ENCODE data around the gene MYBL2. TPM values are rescaled to one million over a fixed set of nuclear protein-coding genes. Genes with fewer than 3 reads are reported as not detected.
A peak's percentile ranks its signal among the peaks of the same experiment; 100 is the strongest.
"Not testable (repeated sequence)": the region's sequence is repeated elsewhere in the genome, so short reads cannot be mapped to it uniquely, and the experiment has no call there.

The MYBL2 gene
- total RNA-seq (10 to 100 TPM; 78.3 to 78.6 TPM), polyA plus RNA-seq (0.20 TPM)

DNA sequence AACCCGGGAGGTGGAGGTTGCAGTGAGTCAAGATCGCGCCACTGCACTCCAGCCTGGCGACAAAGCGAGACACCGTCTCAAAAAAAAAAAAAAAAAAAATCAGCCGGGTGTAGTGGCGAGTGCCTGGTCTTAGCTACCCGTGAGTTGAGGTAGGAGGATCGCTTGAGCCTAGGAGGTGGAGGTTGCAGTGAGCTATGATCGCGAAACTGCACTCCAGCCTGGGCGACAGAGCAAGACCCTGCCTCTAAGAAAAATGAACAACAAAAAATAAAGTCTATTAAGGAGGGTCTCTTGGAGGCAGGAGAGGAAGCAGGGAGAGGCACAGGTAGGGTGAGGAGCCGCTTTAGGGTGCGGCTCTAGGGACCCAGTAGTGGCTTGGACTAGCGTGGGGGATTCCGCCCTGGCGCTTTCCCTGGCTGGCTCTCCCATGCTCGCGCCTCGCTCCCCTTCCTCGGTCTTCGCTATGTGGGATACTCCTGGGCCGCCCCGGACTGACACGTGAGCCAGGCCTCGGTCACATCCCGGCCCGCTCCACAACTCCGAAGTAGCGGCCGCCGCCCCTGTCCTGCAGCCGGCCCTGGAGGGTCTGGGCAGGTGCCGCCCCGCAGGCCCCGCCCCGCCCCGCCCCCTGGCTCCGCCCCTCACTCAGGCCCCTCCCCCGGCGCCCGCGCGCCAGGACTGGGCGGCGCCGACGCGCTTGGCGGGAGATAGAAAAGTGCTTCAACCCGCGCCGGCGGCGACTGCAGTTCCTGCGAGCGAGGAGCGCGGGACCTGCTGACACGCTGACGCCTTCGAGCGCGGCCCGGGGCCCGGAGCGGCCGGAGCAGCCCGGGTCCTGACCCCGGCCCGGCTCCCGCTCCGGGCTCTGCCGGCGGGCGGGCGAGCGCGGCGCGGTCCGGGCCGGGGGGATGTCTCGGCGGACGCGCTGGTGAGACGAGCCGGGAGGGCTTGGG is at the start of gene MYBL2:
TSS of gene MYBL2 (plus strand) at position 739 of the 953 bp plus-strand sequence. CDS start at position 909, 170 bp downstream.
- peaks cover 6% of the 10 kb centered on the region for H3K27me3 ChIP-seq (ENCODE audit: insufficient read depth, low read length, poor library complexity, severe bottlenecking)
- peak within 1 kb of the TSS; percentile 38 for H3K27ac ChIP-seq (ENCODE audit: low read depth, low read length)
- Mint-ChIP-seq H3K4me1 (peaks cover 0 to 4% (median 4%) of the 10 kb centered on the region in 3 donors), H3K9me3 (no peaks in the 10 kb centered on the region), H3K27me3 (peaks cover 21 to 32% of the 10 kb centered on the region in 2 donors), H3K27ac (peak within 1 kb of the TSS in 1 of 8 donors; percentile 40), H3K4me3 (peak within 1 kb of the TSS; percentile 29 to 77 (median 59)), H3K36me3 (no peaks in the 10 kb centered on the region)
- CTCF ChIA-PET, result no interaction called here
- H3K9me3 ChIP-seq (ENCODE audit: low read length), result no peaks in the 10 kb centered on the region
- H3K4me1 ChIP-seq (ENCODE audit: insufficient read depth, low read length), result peaks cover 8% of the 10 kb centered on the region
- H3K36me3 ChIP-seq (ENCODE audit: insufficient read depth, low read length), result no peaks in the 10 kb centered on the region
- peak within 1 kb of the TSS; percentile 53 for H3K4me3 ChIP-seq (ENCODE audit: low read length)
- POLR2A ChIA-PET, result no interaction called here
- DNase-seq, result peak; percentile 55 to 76 (median 66)

DNA sequence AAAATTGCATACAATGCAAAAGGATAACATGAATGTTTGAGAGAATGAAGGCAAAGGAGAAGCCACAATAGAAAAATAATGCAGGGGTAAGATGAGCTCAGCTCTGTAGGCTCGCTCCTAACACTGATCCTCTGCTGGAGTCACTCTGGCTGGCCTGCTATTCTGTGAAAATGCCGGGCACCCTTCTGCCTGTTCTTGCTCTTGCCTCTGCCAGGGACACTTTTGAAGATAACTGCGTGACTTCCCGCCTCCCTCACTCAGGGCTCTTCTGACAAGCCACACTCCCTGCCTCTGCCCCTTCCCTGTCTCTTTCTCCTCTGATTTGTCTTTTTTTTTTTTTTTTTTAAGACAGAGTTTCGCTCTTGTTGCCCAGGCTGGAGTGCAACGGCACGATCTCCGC is 35.3 kb upstream of the MYBL2 start:
- H3K36me3 Mint-ChIP-seq, result peaks cover 17 to 59% (median 17%) of the 10 kb centered on the region in 3 donors
- no peaks in the 10 kb centered on the region for H3K9me3 Mint-ChIP-seq
- Histone ChIP-seq H3K9me3 (ENCODE audit: low read length) (no peaks in the 10 kb centered on the region), H3K27me3 (ENCODE audit: insufficient read depth, low read length, poor library complexity, severe bottlenecking) (no peaks in the 10 kb centered on the region), H3K4me3 (ENCODE audit: low read length) (no peak overlapping the region), H3K27ac (ENCODE audit: low read depth, low read length) (no peak overlapping the region), H3K36me3 (ENCODE audit: insufficient read depth, low read length) (peaks cover 4% of the 10 kb centered on the region), H3K4me1 (ENCODE audit: insufficient read depth, low read length) (no peaks in the 10 kb centered on the region)
- H3K27ac Mint-ChIP-seq, result no peak overlapping the region
- no peak for DNase-seq
- no peaks in the 10 kb centered on the region for H3K4me1 Mint-ChIP-seq
- POLR2A ChIA-PET, result no interaction called here
- H3K27me3 Mint-ChIP-seq, result no peaks in the 10 kb centered on the region
- CTCF ChIA-PET, result no interaction called here
- no peak overlapping the region for H3K4me3 Mint-ChIP-seq

DNA sequence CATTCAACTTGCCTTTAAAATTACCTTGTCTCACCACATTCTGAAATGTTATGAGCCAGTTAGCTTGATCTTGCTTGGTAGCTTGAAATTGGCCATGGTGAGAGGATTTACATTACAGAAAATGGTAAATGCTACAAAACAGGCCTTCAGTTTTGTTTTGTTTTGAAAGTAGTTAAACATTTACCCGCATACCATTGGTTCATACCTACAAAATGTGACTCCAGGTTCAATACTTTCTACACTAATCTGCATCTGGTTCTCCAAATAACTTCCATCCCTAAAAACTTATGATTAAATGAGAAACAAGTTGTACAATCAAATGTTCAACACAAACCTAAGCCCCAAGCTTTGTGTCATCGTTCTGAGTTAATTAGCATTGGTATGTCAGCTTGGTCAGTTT is 30.5 kb upstream of the MYBL2 start:
- H3K36me3 ChIP-seq (ENCODE audit: insufficient read depth, low read length), result peaks cover 7% of the 10 kb centered on the region
- H3K27me3 Mint-ChIP-seq, result no peaks in the 10 kb centered on the region
- no peak overlapping the region for H3K4me3 ChIP-seq (ENCODE audit: low read length)
- ChIA-PET POLR2A (no interaction called here), CTCF (no interaction called here)
- no peaks in the 10 kb centered on the region for H3K4me1 ChIP-seq (ENCODE audit: insufficient read depth, low read length)
- H3K27ac ChIP-seq (ENCODE audit: low read depth, low read length), result no peak overlapping the region
- H3K27ac Mint-ChIP-seq, result peak overlapping the region in 1 of 8 donors; percentile 22
- H3K9me3 Mint-ChIP-seq, result no peaks in the 10 kb centered on the region
- H3K27me3 ChIP-seq (ENCODE audit: insufficient read depth, low read length, poor library complexity, severe bottlenecking), result no peaks in the 10 kb centered on the region
- H3K4me3 Mint-ChIP-seq, result no peak overlapping the region
- DNase-seq, result no peak
- peaks cover 4 to 56% (median 19%) of the 10 kb centered on the region in 3 donors for H3K36me3 Mint-ChIP-seq
- H3K9me3 ChIP-seq (ENCODE audit: low read length), result no peaks in the 10 kb centered on the region
- no peaks in the 10 kb centered on the region for H3K4me1 Mint-ChIP-seq

DNA sequence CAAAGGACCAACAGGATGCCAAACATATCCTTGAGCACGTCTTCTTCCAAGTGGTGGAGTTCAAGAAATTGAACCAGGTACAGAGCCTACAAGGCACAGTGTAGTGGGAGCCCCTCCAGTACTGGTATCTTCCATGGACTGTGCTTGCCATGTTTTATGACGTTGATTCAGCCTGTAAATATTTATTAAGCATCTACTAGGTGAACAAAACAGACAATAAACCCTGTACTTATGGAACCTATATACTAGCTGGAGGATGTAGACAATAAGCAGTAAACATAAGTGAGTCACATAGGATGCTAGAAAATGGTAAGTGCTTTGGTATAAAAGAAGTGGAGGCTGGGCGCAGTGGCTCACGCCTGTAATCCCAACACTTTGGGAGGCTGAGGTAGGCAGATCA is 24.4 kb upstream of the MYBL2 start:
- peaks cover 0 to 48% (median 11%) of the 10 kb centered on the region in 3 donors for H3K36me3 Mint-ChIP-seq

DNA sequence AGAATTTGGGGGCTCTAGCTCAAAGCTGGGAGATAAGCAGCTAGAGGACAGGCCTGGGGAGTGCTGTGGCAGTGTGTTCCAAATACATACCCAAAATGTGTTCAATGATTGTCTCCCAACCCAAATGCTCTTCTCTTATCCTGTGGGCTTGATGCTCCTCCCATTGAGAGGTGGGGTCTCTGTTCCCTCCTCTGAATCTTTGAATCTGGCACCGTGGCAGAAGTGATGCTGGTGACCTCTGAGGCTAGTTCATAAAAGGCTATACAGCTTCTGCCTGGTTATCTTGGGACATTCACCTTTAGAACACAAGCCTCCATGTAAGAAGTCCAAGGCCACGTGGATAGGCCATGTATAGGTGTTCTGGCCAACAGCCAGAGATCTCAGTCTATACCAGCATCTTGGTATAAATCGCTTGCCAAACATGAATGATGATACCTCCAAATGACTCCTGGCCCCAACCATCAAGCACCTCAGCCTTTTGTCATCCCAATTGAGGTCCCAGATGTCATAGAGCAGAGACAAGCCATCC is 15.9 kb upstream of the MYBL2 start:
- no peak overlapping the region for H3K4me3 Mint-ChIP-seq
- no peak overlapping the region for H3K27ac ChIP-seq (ENCODE audit: low read depth, low read length)
- no peak overlapping the region for H3K27ac Mint-ChIP-seq
- H3K4me1 ChIP-seq (ENCODE audit: insufficient read depth, low read length), result no peaks in the 10 kb centered on the region
- H3K27me3 Mint-ChIP-seq, result no peaks in the 10 kb centered on the region
- no peak for DNase-seq
- no peaks in the 10 kb centered on the region for H3K36me3 ChIP-seq (ENCODE audit: insufficient read depth, low read length)
- peaks cover 0 to under 1% (median 0%) of the 10 kb centered on the region in 3 donors for H3K4me1 Mint-ChIP-seq
- no peak overlapping the region for H3K4me3 ChIP-seq (ENCODE audit: low read length)
- H3K9me3 ChIP-seq (ENCODE audit: low read length), result no peaks in the 10 kb centered on the region
- H3K27me3 ChIP-seq (ENCODE audit: insufficient read depth, low read length, poor library complexity, severe bottlenecking), result no peaks in the 10 kb centered on the region
- ChIA-PET CTCF (no interaction called here), POLR2A (no interaction called here)
- H3K36me3 Mint-ChIP-seq, result peaks cover 0 to 16% (median 3%) of the 10 kb centered on the region in 3 donors
- no peaks in the 10 kb centered on the region for H3K9me3 Mint-ChIP-seq

More for the DNA sequence above, 24.4 kb upstream of the MYBL2 start:
- Histone ChIP-seq H3K4me1 (ENCODE audit: insufficient read depth, low read length) (no peaks in the 10 kb centered on the region), H3K27ac (ENCODE audit: low read depth, low read length) (no peak overlapping the region), H3K4me3 (ENCODE audit: low read length) (no peak overlapping the region), H3K36me3 (ENCODE audit: insufficient read depth, low read length) (peaks cover 10% of the 10 kb centered on the region), H3K27me3 (ENCODE audit: insufficient read depth, low read length, poor library complexity, severe bottlenecking) (no peaks in the 10 kb centered on the region), H3K9me3 (ENCODE audit: low read length) (no peaks in the 10 kb centered on the region)
- ChIA-PET CTCF (no interaction called here), POLR2A (no interaction called here)
- Mint-ChIP-seq H3K4me3 (no peak overlapping the region), H3K9me3 (no peaks in the 10 kb centered on the region), H3K4me1 (no peaks in the 10 kb centered on the region), H3K27me3 (no peaks in the 10 kb centered on the region), H3K27ac (no peak overlapping the region)
- no peak for DNase-seq

DNA sequence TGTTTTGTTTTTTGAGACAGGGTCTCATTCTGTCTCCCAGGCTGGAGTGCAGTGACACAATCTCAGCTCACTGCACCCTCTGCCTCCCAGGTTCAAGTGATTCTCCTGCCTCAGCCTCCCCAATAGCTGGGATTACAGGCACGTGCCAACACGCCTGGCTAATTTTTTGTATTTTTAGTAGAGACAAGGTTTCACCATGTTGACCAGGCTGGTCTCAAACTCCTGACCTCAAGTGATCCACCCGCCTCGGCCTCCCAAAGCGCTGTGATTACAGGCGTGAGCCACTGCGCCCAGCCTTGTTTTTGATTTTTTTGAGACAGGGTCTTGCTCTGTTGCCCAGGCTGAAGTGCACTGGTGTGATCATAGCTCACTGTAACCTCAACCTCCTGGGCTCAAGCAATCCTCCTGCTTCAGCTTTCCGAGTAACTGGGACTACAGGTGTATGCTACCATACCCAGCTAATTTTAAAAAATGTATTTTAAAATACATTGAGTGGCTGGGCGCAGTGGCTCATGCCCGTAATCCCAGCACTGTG is 15.2 kb upstream of the MYBL2 start:
- H3K4me1 ChIP-seq (ENCODE audit: insufficient read depth, low read length); H3K27ac Mint-ChIP-seq; H3K9me3 Mint-ChIP-seq; H3K27ac ChIP-seq (ENCODE audit: low read depth, low read length); DNase-seq; H3K9me3 ChIP-seq (ENCODE audit: low read length); H3K27me3 ChIP-seq (ENCODE audit: insufficient read depth, low read length, poor library complexity, severe bottlenecking); POLR2A ChIA-PET; H3K4me3 Mint-ChIP-seq; H3K36me3 Mint-ChIP-seq; H3K4me3 ChIP-seq (ENCODE audit: low read length); H3K36me3 ChIP-seq (ENCODE audit: insufficient read depth, low read length); H3K4me1 Mint-ChIP-seq; H3K27me3 Mint-ChIP-seq: not testable (repeated sequence)
- CTCF ChIA-PET, result interaction anchor here (0.7 kb wide), 1 partner anchor 12 kb away, joined by 4 read pairs; no protein-coding TSS in a partner anchor

DNA sequence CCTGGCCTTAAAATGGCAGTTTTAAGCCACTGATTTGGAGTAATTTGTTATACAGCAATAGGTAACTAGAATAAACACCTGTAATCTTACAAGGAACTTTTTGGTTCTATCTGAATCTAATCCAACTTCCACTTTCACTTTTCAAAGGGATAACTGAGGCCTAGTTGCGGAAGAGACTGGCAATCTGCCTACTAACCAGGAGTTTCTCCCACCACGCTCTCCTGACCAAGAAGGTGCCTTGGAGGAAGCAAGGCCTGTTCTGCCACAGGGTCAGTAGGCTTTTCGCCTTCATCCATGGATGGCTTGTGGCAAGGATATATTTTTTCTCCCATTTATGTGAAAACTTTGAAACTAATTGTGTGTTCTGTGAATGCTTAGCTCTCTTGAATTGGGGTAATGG is 12.9 kb upstream of the MYBL2 start:
- ChIA-PET POLR2A (no interaction called here), CTCF (no interaction called here)
- no peak for DNase-seq
- peaks cover 8% of the 10 kb centered on the region for H3K4me1 ChIP-seq (ENCODE audit: insufficient read depth, low read length)
- Mint-ChIP-seq H3K9me3 (no peaks in the 10 kb centered on the region), H3K27ac (peak overlapping the region in 1 of 8 donors; percentile 33), H3K27me3 (no peaks in the 10 kb centered on the region), H3K36me3 (peaks cover 0 to 7% (median 0%) of the 10 kb centered on the region in 3 donors), H3K4me3 (no peak overlapping the region), H3K4me1 (peaks cover 9 to 18% (median 14%) of the 10 kb centered on the region in 3 donors)
- no peak overlapping the region for H3K4me3 ChIP-seq (ENCODE audit: low read length)
- no peak overlapping the region for H3K27ac ChIP-seq (ENCODE audit: low read depth, low read length)
- H3K36me3 ChIP-seq (ENCODE audit: insufficient read depth, low read length), result no peaks in the 10 kb centered on the region
- H3K9me3 ChIP-seq (ENCODE audit: low read length), result no peaks in the 10 kb centered on the region
- no peaks in the 10 kb centered on the region for H3K27me3 ChIP-seq (ENCODE audit: insufficient read depth, low read length, poor library complexity, severe bottlenecking)

DNA sequence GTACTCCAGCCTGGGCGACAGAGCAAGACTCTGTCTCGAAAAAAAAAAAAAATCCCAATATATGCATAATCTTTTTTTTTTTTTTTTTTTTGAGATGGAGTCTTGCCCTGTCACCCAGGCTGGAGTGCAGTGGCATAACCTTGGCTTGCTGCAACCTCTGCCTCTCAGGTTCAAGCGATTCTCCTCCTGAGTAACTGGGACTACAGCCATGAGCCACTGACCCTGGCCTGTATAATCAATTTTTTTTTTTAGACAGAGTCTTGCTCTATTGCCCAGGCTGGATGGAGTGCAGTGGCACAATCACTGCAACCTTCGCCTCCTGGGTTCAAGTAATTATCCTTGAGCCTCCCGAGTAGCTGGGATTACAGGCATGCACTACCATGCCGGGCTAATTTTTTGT is 11.7 kb upstream of the MYBL2 start:
- H3K27ac ChIP-seq (ENCODE audit: low read depth, low read length); H3K27me3 Mint-ChIP-seq; H3K27me3 ChIP-seq (ENCODE audit: insufficient read depth, low read length, poor library complexity, severe bottlenecking); POLR2A ChIA-PET; H3K36me3 ChIP-seq (ENCODE audit: insufficient read depth, low read length); H3K4me1 ChIP-seq (ENCODE audit: insufficient read depth, low read length); H3K9me3 ChIP-seq (ENCODE audit: low read length); H3K27ac Mint-ChIP-seq; CTCF ChIA-PET; H3K9me3 Mint-ChIP-seq; H3K4me3 Mint-ChIP-seq; DNase-seq; H3K4me3 ChIP-seq (ENCODE audit: low read length); H3K36me3 Mint-ChIP-seq: not testable (repeated sequence)
- H3K4me1 Mint-ChIP-seq, result peaks cover 9 to 18% (median 14%) of the 10 kb centered on the region in 3 donors
